ENCODE measurements around the gene METTL6. TPM values are rescaled to one million over a fixed set of nuclear protein-coding genes. Genes with fewer than 3 reads are reported as not detected.

METTL6 gene
- total RNA-seq, 1 experiment from 2014 or later, result 25.6 TPM

DNA sequence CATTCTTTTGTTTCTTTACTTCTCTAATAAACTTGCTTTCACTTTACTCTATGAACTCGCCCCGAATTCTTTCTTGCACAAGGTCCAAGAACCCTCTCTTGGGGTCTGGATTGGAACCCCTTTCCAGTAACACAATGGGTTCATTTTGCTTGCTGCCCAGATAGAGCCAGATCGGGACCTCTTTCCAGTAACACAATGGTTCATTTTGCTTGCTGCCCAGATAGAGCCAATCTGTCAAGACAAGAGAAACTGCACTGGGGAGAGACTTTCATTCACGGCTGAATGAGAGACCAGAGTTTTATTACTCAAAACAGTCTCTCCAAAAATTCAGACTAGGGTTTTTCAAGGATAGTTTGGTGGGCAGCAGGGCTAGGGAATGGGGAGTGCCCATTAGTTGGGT, 25.4 kb downstream of the METTL6 start:
- Mint-ChIP-seq H3K27me3 (ENCODE audit: low read depth) (peaks cover 1% of the 10 kb centered on the region; the same call in 1 of the 2 replicates), H3K4me1 (no peaks in the 10 kb centered on the region), H3K9me3 (peaks cover 16 to 18% of the 10 kb centered on the region in 2 experiments), H3K27ac (no peak overlapping the region), H3K4me3 (no peak overlapping the region), H3K36me3 (ENCODE audit: insufficient read depth in 1 of 3, low read depth in 3 of 3) (peaks cover 6 to 9% (median 8%) of the 10 kb centered on the region in 3 experiments)
- no peak overlapping the region for H3K18ac ChIP-seq (ENCODE audit: insufficient read length, low read depth, low read length)
- no peak overlapping the region for H2AFZ ChIP-seq (ENCODE audit: low read length)
- H2BK20ac ChIP-seq (ENCODE audit: low read depth, low read length, poor library complexity, severe bottlenecking), result no peak overlapping the region
- WGBS (ENCODE audit: extremely low coverage, insufficient read length, low lambda C conversion rate), result no CpG with 5 or more reads among the region's 4 CpGs
- DNase-seq, result no peak
- H3K27me3 ChIP-seq (ENCODE audit: insufficient read depth, low read length), result no peaks in the 10 kb centered on the region
- H2BK12ac ChIP-seq (ENCODE audit: insufficient read length, low read depth, low read length), result no peak overlapping the region
- no peak overlapping the region for H2BK15ac ChIP-seq (ENCODE audit: low read depth, low read length)
- H3K14ac ChIP-seq (ENCODE audit: insufficient read depth, low read length), result no peak overlapping the region
- no peak overlapping the region for H3K23ac ChIP-seq (ENCODE audit: insufficient read length, low read depth, low read length)
- no peak overlapping the region for H4K8ac ChIP-seq (replicated peaks; ENCODE audit: insufficient read length, low read depth, low read length)
- TF ChIP-seq, protein P1, sequence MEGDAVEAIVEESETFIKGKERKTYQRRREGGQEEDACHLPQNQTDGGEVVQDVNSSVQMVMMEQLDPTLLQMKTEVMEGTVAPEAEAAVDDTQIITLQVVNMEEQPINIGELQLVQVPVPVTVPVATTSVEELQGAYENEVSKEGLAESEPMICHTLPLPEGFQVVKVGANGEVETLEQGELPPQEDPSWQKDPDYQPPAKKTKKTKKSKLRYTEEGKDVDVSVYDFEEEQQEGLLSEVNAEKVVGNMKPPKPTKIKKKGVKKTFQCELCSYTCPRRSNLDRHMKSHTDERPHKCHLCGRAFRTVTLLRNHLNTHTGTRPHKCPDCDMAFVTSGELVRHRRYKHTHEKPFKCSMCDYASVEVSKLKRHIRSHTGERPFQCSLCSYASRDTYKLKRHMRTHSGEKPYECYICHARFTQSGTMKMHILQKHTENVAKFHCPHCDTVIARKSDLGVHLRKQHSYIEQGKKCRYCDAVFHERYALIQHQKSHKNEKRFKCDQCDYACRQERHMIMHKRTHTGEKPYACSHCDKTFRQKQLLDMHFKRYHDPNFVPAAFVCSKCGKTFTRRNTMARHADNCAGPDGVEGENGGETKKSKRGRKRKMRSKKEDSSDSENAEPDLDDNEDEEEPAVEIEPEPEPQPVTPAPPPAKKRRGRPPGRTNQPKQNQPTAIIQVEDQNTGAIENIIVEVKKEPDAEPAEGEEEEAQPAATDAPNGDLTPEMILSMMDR (conservative IDR thresholded peaks at IDR 0.05), result no peak
- no peaks in the 10 kb centered on the region for H4K20me1 ChIP-seq (ENCODE audit: control insufficient read depth, insufficient read depth, insufficient read length)
- H4K91ac ChIP-seq (ENCODE audit: insufficient read length, low read depth, low read length), result no peak overlapping the region
- no peak overlapping the region for H3T11ph ChIP-seq (ENCODE audit: low read length)
- H3K23me2 ChIP-seq (ENCODE audit: insufficient read length, low read depth, low read length, poor library complexity, severe bottlenecking), result no peaks in the 10 kb centered on the region
- no peaks in the 10 kb centered on the region for H3K79me2 ChIP-seq (ENCODE audit: insufficient read depth, low read length)
- no peaks in the 10 kb centered on the region for H3K4me1 ChIP-seq (ENCODE audit: insufficient read depth, low read length)
- no peak overlapping the region for H2BK120ac ChIP-seq (ENCODE audit: low read depth, low read length, poor library complexity, severe bottlenecking)
- H3K4me2 ChIP-seq (ENCODE audit: insufficient read depth, insufficient read length, low read length), result no peak overlapping the region
- H3K9me3 ChIP-seq (ENCODE audit: control insufficient read depth, low read depth, low read length), result peaks cover 11% of the 10 kb centered on the region
- no peak overlapping the region for H3K4ac ChIP-seq (ENCODE audit: low read depth, low read length)
- H2AK5ac ChIP-seq (ENCODE audit: insufficient read length, low read length), result no peak overlapping the region
- H4K5ac ChIP-seq (ENCODE audit: insufficient read length, low read depth, low read length), result no peak overlapping the region
- H3K79me1 ChIP-seq (ENCODE audit: insufficient read depth, low read depth, low read length, poor library complexity, severe bottlenecking), result no peaks in the 10 kb centered on the region
- no peak overlapping the region for H2BK5ac ChIP-seq (ENCODE audit: insufficient read length, low read length)
- H3K56ac ChIP-seq (ENCODE audit: insufficient read length, low read depth, low read length), result no peak overlapping the region
- no peak overlapping the region for H3K27ac ChIP-seq (ENCODE audit: insufficient read length, low read depth, low read length)
- H3K9ac ChIP-seq (ENCODE audit: extremely low read depth, insufficient read length, low read length), result no peak overlapping the region
